GM19438 (cell line): ENCODE data around the gene TCOF1.

Experiments
- ATAC-seq: cut with Tn5 transposase; IDR thresholded peaks from one replicate; pipeline ENCODE4 v1.9.1; 2021; ENCODE audit warnings: low read depth; ENCODE audit not compliant: unreplicated experiment

The TCOF1 gene

GRCh38 chr5:150322202-150322601 is 35.3 kb upstream of the TCOF1 start:
- no peak for ATAC-seq

GRCh38 chr5:150323092-150323491 is 34.4 kb upstream of the TCOF1 start:
- no peak for ATAC-seq

GRCh38 chr5:150323819-150324218 is 33.7 kb upstream of the TCOF1 start:
- ATAC-seq: no peak

DNA sequence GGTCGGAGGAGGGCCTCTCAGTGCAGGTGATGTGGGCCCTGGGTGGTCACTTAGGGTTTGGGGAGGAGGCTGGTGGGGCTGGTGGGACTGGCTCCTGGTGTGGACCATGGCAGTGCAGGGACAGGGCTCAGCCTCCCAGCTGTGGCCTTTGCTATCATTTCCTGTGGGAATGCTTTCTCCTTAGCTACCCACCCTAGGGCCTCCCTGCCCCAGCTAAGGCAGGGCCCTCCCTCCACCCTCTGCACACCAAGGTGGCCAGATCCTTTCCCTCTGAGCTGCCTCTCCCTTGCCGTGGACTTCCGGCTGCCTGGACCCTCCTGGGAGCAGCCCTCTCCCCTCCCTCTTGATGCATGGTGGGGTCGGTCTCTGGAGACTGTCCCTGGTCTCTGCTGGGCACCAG is 32.1 kb upstream of the TCOF1 start:
- no peak for ATAC-seq

DNA sequence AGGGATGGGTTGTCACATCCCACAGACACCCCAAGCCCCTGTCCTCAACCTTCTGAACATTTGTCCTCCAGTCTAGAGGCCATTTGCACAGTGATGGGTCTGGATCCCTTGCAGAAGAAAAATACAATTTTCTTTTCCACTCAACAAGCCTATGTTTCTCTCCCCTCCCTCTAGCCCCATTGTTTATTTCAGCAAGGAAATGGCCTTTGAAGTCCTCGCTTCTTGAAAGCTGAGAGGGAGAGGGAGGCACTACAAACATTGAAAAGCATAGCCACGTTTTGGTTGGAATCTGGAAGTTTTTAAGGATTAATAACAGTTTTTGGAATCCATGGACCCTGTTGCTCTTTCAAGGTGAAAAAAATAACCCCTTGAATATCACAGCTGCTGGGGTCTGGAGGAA is 30.8 kb upstream of the TCOF1 start:
- no peak for ATAC-seq

- ATAC-seq: no peak
These were observed 30.4 kb upstream of the TCOF1 start for GRCh38 chr5:150327139-150327538.

- ATAC-seq: no peak
These were observed 29.0 kb upstream of the TCOF1 start for GRCh38 chr5:150328515-150328914.

DNA sequence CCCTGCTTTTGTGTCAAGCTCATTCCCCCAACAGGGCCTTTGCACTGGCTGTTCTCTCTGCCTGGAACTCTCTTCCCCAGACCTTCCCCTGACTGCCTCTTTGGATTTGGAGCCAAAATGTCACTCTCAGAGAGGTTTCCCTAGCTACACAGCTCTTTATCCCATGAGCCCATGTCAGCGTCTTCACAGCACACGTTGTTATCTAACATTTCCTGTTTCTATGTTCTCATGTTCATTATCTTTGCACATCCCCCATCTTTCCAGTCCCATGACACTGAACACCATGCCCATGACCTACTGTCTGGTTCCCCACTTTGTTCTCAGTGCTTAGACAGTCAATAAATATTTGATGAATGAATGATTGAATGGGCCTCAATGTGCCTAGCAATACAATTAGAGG is 28.5 kb upstream of the TCOF1 start:
- ATAC-seq: no peak

- ATAC-seq: no peak
These were observed 27.3 kb upstream of the TCOF1 start for GRCh38 chr5:150329881-150330876.

DNA sequence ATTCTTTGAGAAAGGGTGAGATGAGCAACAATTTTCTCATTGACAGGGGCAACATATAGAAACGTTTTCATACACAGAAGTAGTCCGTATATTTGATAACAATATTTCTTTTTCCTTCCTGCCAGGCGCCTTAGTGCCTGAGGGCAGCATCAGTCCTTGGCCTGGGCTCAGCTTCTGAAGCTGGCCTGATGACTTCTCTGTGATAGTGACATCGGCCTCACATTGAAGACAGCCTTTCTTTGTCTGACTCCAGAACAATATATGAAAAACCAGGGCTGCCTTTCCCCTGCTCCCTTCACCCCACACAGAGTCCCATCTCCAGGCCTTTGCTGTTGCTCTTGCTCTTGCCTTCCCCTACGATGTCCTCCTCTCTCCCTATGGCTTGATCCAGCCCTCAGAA is 24.1 kb upstream of the TCOF1 start:
- no peak for ATAC-seq

DNA sequence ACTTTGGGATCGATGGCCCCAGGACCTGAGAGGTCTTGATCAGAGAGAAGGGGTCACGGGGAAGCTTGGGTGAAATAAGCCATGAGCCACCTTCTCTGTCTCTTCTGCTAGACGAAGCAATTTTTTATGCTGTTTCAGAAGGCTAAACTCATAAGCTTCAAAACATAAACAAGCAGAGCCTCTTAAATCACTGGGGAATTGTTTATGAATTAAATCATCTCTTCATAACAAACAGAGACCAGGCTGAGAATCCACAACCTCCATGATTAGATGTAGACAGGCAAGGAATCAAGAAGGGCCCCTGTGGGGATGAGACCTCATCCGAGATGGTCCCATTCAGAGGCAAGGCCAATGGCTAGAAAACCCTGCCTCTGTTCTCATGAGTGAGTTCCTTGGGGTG is 21.7 kb upstream of the TCOF1 start:
- ATAC-seq: no peak

DNA sequence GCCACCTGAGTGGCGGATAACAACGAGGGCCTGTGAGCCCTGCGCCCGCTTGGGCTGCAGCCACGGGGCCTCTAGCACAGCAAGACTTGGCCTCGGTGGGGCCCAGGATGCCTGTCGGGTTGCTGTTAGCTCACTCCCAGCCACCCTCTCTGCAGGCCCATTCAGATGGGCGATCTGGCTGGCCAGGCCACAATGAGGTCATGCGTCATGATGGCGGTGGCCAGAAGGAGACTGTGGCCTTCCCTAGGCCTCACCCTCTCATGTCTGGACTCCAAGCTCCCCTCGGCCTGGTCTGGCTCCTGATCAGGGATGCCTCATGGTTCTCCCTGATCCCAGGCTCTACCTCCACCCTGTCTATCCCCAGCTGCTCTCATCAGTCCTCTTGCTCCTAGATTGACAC is 19.0 kb upstream of the TCOF1 start:
- ATAC-seq: no peak

- ATAC-seq: no peak
These were observed 18.3 kb upstream of the TCOF1 start for GRCh38 chr5:150339165-150339564.

- no peak for ATAC-seq
These were observed 17.7 kb upstream of the TCOF1 start for GRCh38 chr5:150339841-150340240.

DNA sequence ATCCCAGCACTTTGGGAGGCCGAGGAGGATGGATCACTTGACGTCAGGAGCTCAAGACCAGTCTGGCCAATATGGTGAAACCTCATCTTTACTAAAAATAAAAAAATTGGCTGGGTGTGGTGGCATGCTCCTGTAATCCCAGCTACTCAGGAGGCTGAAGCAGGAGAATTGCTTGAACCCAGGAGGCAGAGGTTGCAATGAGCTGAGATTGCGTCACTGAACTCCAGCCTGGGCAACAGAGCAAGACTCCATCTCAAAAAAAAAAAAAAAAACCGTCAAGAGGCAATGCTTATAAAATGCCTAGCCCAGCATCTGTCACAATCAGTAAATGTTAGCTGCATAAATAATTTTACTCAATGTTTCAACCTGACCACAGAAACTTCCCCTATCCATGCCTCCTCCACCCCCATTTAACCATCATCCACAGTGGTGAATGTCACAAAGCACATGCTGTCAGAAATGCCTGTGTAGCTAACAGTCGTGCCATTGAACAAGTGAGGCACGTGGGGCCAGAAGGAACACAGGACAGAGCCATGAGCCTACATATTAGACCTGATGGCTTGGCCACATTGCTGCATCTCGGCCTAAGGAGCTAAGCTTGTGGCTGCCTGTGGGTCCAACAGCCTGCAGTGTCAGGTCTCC is 16.8 kb upstream of the TCOF1 start:
- ATAC-seq: no peak

DNA sequence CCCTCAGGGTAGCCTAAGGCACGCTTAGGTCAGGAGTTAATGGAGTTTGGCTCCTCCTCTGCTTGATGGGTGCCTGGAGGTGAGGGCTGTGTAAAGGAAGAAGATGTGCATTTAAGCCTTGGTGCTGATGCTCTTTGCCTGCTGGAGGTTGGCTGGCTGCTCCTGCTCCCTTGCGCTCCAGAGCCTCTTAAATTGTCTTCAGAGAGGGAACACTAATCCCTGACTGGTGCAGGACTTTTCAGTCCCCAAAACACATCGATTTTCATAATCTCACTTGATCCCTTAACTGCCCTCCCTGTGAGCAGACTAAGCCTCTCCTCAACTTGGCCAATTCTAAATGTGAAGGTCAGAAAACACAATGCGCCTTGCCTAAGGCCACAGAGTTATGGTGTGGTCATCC is 16.2 kb upstream of the TCOF1 start:
- ATAC-seq: no peak

GRCh38 chr5:150341989-150342388 is 15.5 kb upstream of the TCOF1 start:
- no peak for ATAC-seq

DNA sequence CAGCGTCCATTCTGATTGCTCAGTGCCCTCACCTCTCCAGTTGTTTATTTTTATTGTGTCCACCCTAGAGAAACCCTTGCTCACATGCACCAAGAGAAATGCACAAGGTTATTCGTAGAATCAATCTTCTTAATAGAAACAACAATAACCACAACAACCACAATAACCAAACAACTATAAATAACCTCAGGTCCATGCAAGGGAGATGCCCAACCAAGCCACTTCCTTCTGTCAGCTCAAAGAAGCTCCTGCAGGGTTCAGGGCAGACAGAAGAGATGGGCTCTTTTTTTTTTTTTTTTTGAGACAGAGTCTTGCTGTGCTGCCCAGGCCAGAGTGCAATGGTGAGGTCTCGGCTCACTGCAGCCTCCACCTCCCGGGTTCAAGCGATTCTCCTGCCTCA is 14.9 kb upstream of the TCOF1 start:
- no peak for ATAC-seq

- ATAC-seq: no peak
These were observed 13.4 kb upstream of the TCOF1 start for GRCh38 chr5:150343994-150344631.

- ATAC-seq: no peak
These were observed 11.8 kb upstream of the TCOF1 start for GRCh38 chr5:150345716-150346115.

GRCh38 chr5:150346592-150346991 is 10.9 kb upstream of the TCOF1 start:
- ATAC-seq: no peak
